ENCODE measurements around the gene HS3ST6.
"Not testable (repeated sequence)": the region's sequence is repeated elsewhere in the genome, so short reads cannot be mapped to it uniquely, and the experiment has no call there.

Gene HS3ST6

DNA sequence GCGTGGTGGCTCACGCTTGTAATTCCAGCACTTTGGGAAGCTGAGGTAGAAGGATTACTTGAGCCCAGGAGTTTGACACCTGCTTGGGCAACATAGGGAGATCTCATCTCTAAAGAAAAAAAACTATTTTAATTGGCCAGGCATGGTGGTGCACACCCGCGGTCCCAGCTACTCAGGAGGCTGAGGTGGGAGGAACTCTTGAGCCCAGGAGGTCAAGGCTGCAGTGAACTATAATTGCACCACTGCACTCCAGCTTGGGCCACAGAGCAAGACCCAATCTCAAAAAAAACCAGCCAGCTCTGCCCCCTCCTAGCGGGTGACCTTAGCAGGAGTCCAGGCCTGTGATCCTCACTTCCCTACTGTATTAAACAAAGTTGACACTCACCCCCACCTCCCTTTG lies 5.9 kb upstream of the HS3ST6 start:
- DNase-seq = no peak

- DNase-seq = no peak
Observed at GRCh38 chr16:1923299-1924034, 5.3 kb upstream of the HS3ST6 start.

DNA sequence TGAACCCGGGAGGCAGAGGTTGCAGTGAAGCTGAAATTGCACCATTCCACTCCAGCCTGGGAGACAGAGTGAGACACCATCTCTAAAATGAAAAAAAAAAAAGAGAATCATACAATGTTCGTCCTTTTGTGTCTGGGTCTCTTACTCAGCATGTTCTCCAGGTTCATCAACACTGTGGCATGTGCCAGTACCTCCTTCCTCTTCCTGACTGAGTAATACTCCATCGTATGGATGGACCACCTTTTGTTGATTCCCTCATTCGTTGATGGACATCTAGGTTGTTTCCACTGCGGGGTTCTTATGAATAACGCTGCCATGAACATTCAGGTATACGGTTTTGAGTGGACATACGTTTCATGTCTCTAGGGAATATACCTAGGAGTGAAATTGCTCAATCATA lies 4.1 kb upstream of the HS3ST6 start:
- DNase-seq = no peak

DNA sequence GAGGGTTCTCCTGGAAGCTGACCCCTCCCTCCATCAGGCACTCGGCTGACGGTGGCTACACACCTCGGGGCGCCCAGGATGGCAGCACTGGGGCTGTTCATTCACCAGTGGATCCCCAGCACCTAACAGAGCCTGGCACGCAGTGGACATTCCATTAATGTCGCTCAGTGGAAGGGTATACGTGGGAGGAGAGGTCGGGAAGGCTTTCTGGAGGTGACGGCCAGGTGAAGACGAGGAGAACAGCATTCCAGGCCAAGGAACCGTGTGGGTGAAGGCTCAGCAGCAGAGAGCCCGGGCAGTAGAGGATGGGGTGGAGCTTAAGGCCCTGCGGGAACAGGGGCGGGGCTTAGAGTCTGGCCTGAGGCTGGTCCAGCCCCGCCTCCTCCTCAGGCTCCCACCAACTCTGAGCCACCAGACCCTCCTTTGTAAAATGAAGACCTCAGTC lies 2.5 kb upstream of the HS3ST6 start:
- DNase-seq = peak; percentile 43

DNA sequence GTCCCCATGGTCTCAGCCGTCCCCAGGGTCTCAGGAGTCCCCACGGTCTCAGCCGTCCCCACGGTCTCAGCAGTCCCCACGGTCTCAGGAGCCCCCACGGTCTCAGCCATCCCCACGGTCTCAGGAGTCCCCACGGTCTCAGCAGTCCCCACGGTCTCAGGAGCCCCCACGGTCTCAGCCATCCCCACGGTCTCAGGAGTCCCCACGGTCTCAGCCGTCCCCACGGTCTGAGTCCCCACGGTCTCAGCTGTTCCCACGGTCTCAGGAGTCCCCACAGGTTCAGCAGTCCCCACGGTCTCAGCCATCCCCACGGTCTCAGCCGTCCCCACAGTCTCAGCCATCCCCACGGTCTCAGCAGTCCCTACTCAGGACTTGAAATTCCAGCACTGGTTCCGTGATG lies 1.9 kb upstream of the HS3ST6 start:
- DNase-seq = not testable (repeated sequence)

- no peak for DNase-seq
Observed at GRCh38 chr16:1919327-1919998, 1.2 kb upstream of the HS3ST6 start.

GRCh38 chr16:1917665-1918350 lies 407 bp downstream of the HS3ST6 start:
- DNase-seq = no peak

- DNase-seq = no peak
Observed at GRCh38 chr16:1917056-1917664, 1.1 kb downstream of the HS3ST6 start.

DNA sequence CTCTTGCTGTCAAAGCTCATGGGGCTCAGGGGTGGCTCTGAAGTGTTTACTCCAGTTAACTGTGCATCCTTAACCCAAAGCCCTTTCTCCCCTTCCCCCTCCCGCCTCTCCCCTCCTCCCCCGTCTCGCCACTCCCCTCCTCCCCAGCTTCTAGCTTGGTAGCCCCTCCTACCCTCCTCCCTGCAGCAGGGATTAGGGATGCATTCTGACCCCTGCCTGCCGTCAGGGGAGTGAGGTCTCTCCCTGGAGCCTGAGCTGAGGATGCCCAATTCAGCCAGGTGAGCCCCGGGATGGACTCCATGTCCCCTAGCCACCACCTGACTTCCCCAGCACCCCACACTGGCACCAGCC lies 1.6 kb downstream of the HS3ST6 start:
- DNase-seq = no peak

- DNase-seq = no peak
Observed at GRCh38 chr16:1915732-1916639, 2.2 kb downstream of the HS3ST6 start.

DNA sequence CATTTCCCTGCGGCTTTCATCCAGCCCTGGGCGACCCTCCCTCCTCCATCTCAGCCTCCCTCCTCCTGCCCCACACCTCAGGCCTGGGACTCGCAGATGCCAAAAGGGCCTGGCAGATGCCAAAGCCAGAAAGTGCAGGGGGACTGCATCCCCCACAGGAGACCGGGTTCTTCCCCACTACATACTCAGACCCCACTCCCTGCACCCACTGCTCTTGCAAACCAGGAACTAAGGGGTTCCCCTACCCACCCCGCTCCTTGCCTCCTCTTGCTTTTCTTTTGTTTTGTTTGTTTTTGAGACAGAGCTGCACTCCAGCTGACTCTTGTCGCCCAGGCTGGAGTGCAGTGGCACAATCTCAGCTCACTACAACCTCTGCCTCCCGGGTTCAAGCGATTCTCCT lies 3.2 kb downstream of the HS3ST6 start:
- DNase-seq = no peak

- DNase-seq = no peak
Observed at GRCh38 chr16:1914084-1914608, 4.1 kb downstream of the HS3ST6 start.

DNA sequence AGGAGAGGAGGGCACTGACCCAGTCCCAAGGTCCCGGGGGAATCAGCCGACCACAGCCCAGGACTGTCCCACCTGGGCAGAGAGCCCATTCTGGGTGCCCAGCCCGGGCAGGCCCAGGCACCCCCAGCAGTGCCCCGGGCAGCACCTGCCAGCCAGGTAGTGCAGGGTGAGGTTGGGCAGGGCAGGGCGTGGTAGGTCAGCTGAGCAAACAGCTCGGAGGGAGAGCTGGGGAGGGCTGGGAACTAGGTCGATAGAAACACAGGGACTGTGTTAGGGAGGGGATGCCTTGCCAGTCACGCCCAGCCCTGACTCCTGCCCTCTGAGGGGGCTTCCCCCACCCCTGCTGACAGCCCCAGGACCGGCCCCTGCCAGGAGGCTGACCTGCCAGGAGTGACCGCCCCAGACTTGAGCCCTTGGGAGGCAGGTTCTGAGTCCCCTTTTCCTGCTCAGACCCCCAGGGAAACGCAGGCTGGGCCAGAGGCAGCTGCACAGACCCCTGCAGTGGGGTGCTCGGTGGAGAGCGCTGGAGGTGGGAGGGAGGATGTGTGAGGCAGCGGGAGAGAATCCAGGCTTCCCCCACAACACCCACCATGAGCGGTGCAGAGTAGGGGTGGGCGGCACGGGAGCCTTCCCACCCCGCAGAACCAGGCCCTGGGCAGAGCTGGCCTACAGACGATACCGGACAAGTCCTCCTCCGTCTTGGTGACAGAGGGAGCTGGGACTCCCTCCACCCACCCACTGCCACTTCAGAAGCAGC lies 4.7 kb downstream of the HS3ST6 start:
- no peak for DNase-seq

DNA sequence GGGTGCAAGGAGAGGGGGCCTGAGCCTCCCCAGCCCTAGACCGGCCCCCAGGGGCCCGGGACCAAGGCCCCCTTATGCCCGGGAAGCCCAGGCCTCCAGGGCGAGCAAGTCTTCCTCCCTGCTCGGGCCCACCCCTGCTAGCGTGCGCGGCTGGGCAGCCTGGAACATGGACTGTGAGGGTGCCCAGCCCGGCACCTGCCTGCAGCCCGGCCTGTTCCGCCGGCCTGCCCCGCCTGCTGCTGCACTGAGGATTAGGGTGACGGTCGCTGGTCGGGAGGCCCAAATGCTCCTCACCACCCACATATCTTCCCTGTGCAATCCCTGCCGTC lies 6.0 kb downstream of the HS3ST6 start:
- DNase-seq = no peak

DNA sequence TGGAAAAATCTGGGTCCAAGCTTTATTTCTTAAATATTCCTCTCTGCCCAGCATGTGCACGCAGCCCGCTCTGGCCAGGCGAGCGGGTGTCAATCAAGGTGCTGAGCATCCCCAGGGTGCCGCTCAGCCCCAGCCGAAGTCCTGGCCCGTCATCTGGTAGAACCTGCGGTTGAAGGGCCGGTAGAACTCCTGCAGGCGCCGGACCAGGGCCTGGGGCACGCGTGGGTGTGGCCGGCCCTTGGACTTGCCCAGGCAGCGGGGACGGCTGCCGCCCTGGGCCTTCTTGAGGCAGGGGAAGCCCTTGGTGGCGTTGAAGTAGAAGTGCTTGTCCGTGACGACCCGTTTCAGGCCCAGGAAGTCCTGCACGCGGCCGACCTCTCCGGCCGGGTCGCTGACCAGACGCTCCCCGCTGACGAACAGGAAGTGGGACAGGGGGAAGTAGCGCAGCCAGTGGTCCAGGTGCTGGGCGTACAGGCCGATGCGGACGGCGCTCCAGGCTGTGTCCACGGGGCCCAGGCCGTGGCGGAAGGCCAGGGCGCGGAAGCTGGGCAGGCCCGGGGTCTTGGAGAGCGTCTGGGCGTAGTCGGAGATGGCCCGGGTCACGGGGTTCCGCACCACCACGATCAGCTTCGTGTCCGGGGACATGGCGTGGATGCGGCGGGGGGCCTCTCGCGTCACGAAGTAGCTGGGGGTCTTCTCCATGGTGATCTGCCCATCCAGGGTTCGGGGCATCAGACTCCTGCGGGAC lies 6.6 kb downstream of the HS3ST6 start:
- no peak for DNase-seq

DNA sequence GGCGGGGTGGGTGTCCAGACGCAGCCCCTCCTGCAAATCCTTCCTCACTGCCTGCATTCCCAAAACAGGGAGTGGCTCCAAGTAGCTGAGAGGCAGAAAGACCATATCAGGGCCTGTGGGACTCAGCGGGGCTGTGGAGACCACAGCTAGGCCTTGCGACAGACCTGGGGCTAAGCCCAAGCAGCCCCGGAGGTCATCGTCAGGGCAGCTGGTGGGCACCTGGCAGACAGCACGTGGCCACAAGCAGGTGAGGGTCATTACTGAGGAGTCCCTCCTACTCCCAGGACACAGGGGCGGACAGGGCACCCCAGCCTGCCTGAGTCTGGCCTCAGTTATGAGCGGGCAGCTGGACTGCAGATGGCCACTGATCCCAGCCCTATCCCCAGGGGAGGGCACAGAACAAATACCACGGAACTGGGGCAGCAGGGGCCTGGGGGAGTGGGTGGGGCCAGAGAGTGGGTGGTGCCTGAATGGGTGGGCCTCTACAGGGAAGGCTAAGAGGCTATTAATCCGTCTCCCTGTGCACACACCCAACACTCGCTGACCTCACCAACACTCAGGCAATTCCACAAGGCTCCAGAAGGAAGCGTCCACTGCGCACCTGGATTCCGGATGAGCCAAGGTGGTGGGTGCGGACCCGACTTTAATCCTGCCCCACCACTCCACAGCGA lies 8.5 kb downstream of the HS3ST6 start:
- no peak for DNase-seq

- DNase-seq = no peak
Observed at GRCh38 chr16:1908983-1909382, 9.2 kb downstream of the HS3ST6 start.

GRCh38 chr16:1908184-1908583 lies 10.0 kb downstream of the HS3ST6 start:
- DNase-seq = no peak

DNA sequence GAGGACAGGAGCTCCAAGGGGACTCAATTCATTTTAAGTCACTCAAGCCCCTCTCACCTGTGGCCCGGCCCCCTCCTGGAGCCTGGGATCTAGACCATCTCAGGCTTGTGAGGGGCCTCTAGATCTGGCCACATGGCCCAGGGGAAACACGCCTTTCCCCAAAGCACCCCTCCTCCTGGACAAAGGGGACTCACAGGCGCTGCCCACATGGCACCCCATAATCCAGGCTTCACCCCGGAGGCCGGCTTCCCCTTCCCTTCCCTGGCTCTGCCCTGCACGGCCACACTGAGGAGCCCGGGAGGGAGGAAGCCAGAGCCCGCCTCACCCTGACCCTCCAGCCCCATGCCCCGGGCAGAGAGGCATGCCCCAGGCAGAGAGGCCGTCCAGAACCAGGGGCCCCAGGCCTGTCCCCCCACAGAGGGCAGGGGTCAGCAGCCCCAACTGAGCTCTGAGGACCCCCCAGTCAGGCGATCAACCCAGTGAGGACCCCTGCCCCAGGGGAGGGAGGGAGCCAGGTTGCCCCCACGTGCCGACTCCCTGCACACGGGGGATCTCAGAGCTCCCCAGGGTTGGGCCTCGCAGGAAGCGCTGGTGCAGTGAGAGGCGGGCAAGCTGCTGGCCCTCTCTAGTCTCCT lies 10.9 kb downstream of the HS3ST6 start:
- DNase-seq = no peak

DNA sequence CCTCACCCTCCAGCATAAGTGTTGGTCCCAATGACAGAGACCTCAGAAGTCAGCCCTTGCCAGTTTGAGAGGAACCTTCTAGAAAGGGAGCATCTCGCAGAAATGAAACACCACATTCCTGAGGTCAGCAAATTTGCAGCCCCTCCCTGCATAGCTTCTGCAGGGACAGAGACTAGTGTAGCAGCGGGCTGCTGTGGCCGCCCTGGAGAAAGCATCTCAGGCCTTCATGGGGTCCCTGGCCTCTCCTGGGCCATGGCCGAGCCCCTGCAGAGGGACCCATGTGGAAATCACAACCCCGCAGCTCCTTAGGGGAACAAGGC lies 11.4 kb downstream of the HS3ST6 start:
- no peak for DNase-seq

Measured in stimulated activated CD4-positive, alpha-beta T cell treated with anti-CD3 and anti-CD28 coated beads, Interleukin-15, amount 100 ng/mL, for 24 hours (primary cell).